Raji (cell line): ENCODE measurements around the gene DDX47.

Experiments used
- POLR2A ChIP-seq: IDR thresholded peaks from 2 replicates; pipeline ENCODE4 v1.6.1; 2011; ENCODE audit warnings: low read depth, low read length, control low read depth; ENCODE audit not compliant: insufficient read depth

Gene DDX47

DNA sequence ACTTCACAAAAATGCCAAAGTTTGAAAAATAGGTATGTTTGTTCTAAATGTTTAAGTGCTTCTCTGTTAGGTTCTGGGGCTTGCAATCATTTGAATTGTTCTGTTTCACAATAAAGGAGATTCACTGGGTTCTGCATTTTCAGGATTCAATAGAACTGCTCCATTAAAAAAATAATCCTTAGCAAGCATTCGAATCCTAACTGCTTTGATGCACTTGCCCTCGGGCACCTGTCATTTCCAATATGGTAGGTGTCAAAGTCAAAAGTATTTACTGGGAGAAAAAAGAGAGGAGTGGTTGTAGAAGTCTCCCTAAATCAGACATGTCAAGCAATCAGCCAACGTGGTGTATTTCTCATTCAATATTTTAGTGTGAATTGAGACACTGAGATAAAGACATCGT, 22.2 kb upstream of the DDX47 start:
- no peak for TF ChIP-seq POLR2A

DNA sequence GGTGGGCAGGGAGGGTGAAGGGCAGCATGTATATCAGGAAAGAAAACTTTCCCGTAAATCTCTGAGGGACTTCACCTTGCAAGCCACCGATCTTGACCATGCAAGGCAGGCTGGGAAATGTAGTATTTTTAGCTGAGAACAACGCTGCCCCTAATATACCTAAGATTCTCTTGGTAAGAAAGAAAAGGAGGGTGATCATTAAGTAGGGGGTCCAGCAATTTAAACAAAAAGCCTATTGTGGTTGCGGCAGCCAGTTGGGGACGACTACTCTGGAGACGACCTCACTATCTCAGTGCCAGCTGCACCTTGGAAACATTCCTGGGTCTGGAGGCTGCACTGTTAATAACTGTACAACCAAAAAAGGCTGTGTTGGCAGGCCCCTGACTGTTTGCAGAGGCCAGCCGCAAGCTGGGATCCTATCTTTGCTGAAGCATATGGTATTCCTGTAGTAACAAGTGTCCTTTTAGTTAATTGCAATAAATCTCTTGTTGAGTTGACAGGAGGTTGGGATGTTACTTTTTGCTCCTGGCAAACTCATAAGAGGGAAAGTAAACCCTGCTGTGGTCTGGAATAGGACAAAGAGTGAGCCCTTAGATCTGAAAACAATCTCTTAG, 21.3 kb upstream of the DDX47 start:
- no peak for TF ChIP-seq POLR2A

DNA sequence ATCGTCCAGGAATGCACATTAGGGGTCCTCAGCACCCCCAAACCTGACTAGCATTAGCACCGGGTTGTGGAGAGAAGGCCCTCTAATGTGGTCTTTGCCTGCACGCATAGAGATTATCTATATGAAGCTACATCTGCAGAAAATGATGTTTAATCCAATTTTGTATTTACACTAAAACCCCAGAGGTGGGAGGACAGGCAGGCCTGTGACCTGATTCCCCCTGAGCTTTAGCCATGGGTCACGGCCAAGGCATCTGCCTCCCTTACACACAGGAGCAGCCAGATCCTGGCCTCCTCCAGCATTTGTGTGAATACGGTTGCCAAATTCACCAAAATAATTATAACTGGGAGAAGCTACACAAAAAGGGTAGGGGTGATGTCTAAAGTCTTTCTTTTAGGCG, 20.7 kb upstream of the DDX47 start:
- TF ChIP-seq POLR2A, result no peak

DNA sequence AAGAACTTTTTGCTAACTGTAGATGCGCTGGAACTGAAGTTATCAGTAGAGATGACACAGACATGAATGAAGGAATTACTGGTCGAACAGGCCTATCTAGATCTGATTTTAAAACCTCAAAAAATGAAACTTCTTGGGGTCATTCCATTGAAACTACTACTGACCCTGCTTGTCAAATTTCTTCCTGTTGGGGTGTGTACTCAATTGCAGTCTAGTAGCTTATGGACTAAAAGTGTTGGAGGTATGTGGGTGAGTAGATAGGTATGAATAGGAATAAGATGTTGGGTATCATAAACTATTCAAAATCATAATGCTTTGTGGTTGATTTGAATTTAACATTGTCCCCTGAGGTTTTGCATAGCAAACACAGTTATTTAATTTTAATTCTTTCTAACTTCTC, 18.5 kb upstream of the DDX47 start:
- TF ChIP-seq POLR2A, result no peak

DNA sequence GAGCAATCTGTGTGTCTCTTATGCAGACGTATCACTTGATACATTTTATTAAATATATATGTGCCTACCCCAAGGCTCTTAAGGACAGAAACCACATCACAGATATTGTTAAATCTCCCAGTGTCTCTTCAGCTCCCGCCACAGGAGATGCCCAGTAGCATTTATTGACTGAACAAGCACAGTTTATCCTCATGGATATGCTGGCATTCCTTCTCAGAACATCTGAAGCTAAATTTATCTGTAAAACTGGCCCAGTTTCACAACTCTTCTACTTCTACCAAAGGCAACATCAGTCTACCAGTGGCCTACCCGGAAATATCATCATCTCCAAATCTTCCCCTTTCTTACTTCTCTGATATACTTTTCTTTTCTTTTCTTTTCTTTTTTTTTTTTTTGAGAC, 17.0 kb upstream of the DDX47 start:
- TF ChIP-seq POLR2A, result no peak

DNA sequence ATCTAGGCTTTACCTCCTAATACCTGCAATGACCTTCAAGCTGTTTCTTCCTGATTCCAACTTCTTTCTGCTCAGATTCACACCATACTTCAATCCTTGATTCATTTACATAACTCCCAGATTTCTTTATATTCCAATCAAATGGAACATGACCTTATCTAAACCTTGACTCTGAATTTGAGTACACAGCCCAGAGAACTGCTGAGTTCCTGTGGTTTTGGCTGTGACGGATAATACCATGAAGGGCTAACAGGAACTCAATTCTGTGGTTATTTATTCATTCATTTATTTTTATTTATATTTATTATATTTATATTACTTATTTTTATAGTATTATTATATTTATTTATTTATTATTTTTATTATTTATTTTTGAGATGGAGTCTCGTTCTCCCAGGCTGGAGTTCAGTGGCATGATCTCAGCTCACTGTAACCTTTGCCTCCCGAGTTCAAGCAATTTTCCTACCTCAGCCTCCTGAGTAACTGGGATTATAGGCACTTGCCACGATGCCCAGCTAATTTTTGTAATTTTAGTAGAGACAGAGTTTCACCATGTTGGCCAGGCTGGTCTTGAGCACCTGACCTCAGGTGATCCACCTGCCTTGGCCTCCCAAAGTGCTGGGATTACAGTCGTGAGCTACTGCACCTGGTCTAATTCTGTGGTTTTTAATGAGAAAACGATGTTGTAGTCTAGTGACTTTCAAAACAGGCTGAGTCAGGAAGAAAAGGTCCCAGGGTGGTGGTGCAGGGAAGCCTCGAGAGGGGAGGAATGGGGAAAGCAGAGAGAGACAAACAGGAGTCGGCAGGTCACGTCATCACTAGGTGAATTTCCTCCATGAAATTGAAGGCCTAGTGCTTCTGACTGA, 16.0 kb upstream of the DDX47 start:
- no peak for TF ChIP-seq POLR2A

DNA sequence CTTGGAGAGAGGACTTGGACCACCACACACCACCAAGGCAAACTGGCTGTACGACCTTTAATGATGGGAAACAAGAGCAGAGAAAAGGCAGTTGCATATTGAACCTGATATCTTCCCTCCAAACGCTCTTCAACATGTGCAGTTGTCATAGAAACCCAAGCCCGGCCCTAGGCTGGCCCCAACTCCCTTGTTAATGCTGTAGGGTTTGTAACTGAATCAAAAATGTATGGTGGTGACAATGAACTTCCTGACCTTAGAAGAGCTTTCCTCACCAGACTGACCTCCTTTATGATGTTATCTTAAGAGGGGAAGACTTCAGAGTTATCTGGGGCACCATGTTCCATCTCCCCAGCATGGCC, 15.4 kb upstream of the DDX47 start:
- no peak for TF ChIP-seq POLR2A

DNA sequence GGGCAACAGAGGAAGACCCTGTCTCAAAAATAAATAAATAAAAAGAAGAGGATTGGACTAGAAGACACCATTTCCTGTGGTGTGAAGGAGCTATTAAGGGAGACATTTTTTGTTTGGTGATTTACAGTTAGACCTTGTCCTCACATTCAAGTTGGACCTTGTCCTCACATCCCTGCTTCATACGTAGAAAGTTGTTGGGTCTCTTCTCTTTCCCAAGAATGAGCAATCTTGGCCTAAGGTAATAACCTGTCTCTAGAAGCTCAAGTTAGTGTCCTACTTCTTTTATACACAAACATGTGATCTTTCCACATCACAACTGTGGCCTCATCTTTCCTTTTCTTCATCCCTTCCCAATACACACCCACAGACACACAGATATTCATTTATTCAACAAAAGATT, 14.7 kb upstream of the DDX47 start:
- no peak for TF ChIP-seq POLR2A

DNA sequence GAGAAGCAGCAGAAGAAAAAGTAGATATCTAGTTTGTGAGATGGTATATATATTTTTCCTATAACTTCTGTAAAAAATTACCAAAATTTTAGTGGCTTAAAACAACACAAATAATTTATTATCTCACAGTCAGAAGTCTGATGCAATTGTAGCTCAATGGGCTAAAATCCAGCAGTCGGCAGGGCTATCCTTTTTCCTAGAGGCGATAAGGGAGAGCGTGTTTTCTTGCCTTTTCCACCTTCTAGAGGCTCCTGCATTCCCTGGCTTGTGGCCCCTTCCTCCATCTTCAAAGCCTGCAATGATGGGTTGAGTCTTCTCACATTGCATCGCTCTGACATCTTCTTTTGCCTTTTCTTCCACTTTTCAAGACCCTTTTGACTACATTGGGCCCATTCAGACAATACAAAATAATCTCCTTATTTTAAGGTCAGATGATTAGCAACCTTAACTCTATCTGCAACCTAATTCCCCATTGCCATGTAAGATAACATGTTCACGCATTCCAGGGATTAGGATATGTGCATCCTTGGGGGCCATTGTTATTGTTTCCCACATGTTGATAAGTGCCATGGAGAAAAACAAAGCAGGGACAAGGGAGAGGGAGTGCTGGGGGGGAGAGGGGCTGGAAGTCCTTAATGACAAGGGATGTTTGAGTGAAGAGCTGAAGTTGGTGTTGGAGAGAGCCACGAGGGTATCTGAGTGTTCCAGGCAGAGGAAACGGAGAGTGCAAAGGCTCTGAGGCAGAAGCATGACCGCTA, 13.8 kb upstream of the DDX47 start:
- no peak for TF ChIP-seq POLR2A

DNA sequence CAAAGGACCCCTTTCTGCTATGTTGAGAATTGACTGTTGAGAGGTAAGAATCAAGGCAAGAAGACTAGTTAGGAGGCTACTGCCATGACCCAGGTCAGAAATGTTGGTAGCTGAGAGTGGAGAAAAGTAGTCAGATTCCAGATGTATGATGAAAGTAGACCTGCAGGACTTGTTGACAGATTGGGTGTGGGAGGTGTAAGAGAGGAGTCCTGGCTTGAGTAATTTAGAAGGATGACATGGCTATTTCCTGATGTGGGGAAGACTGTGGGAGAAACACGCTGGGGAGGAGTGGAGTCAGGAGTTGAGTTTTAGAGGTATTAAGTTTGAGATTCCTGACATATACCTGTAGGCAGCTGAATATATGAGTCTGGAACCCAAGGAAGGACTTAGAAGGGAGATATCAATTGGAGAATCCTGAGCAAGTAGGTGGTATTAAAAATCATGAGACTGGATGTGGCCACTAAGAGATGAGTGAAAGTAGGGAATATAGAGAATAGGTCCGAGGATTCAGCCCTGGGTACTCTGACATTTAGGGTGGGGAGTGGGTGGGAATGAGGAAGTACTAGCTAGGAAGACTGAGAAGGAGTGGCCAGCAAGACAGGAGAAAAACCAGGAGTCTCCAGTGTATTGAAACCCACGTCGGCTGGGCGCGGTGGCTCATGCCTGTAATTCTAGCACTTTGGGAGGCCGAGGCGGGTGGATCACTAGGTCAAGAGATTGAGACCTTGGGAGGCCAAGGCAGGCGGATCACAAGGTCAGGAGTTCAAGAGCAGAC, 12.6 kb upstream of the DDX47 start:
- no peak for TF ChIP-seq POLR2A

DNA sequence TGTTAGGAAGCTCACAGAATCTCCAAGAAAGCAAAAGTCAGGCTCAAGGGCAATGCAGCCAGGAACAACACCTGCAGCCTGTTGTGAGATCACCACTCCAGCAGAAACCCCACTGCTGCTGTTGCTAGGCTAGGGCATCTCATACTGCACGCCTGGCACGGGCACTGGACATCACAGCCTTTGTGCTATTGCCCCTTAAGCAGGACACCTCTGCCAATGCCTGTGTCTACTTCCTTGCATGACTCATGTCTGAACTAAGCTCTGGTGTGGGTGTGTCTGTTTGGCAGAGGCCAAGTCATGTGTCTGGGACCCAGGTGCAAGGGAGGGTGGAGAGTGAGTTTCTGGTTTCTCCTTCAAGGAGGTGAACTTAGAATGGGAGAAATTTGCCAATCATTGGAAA, 10.0 kb upstream of the DDX47 start:
- TF ChIP-seq POLR2A, result no peak

DNA sequence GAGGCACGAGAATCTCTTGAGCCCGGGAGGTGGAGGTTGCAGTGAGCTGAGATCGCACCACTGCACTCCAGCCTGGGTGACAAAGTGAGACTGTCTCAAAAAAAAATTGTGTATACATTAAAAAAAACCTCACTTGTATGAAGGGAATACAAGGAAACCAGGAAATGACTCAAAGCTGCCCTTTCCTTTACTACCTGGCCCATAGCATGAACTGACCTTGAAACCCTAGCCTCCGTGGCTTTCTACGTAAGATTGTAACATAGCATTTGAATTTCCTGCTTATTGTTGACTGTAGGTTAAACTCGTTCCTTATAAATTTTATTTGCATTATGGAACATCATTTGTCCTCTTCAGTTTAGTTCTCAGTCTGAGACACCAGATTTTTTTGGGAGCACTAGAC, 9.1 kb upstream of the DDX47 start:
- no peak for TF ChIP-seq POLR2A

DNA sequence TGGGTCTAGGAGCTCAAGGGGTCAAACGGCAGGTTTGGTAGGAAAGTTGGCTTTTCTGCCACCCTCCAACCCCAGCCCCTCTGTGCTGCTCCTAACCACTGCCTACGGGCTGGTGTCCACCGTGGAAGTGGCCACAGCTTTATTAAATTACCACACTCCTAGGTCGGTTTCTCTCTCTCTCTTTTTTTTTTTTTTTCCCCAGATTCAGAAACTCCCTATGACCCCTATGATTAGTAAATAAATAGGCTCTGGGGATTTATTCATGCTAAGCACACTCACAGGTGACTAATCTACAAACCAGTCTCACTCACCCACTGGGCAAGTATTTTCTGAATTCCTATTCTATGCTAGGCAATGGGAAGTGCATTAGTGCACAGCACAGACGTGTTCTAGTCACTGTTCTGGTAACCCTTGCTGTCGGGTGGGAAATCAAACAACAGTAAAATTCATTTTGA, 8.7 kb upstream of the DDX47 start:
- TF ChIP-seq POLR2A, result no peak

DNA sequence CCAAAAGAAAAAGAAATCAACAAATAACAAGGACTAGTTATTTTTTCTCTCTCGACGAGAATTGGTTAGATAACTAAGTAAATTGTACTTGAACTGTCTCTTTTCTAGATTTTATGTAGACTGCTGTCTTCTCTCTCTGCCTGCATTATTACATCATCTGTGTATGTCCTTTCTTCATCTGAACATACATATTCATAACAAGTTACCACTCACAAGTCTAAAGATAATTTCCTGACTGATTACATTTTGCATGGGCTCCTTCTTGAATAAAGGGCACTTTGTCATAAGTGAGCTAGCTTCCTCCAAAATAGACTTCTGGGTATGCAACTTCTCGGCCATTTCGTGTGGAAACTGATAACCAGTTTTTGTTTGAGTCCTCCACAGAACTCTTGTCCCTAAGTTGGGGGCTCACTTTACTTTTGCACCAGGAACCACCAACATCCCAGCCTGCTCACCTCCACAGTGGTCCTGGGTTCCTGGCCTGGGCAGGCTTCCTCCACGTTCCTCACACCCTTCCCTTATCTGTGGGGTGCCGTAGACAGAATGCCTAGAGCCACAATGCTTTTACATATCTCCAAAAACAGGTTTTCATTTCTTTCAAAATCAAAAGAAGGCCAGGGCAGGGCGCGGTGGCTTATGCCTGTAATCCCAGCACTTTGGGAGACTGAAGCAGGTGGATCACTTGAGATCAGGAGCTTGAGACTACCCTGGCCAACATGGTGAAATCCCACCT, 6.2 kb upstream of the DDX47 start:
- TF ChIP-seq POLR2A, result no peak

DNA sequence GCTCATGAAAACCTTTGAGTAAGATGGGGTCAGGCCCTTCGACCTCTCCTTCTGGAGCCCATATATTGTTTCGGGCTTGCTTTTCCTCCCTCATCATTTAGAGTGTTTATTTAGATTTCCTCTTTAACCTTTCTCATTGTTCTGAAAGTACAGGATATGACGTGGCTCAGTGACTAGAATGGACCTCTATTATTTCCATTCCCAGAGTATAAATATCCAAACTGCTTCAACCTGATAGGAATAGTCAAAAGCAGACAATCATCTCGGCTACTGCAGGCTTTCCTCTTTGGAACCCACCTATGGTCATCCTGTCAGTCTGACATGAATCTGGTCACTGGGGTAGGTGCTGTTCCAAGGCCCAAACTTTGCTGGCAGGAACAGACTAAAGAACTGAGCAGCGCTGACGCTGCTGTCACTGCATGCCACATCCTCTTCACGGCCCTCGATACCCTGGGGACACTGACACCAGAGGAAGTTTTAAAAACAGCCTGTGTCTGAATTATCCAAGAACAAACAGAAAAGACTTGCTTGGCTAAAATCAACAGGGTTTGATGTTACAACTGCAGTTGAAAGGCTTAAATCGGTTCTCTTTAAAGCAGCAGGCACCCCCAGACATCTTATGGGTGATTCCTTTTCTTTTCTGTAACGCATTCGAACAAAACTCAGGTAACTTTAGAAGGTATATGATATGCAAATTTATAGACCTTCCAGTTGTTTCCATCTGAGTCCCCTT, 5.0 kb upstream of the DDX47 start:
- TF ChIP-seq POLR2A, result no peak
